Medulla oblongata (tissue), 1 donor: Measurements from ENCODE around the gene RALBP1.
"Not testable (repeated sequence)": the region's sequence is repeated elsewhere in the genome, so short reads cannot be mapped to it uniquely, and the experiment has no call there.

Experiments used
- DNase-seq: peaks from one replicate; pipeline ENCODE4 v3.0.0-alpha.2; 2015; ENCODE audit errors: extremely low spot score

RALBP1 gene

GRCh38 chr18:9474983-9475642 is at the start of gene RALBP1:
Gene RALBP1, plus strand, starts transcription at chr18:9475513. Its CDS starts 37,533 bp downstream, at chr18:9513046.
- peak; percentile 99 for DNase-seq

GRCh38 chr18:9426753-9427152 is 48.6 kb upstream of the RALBP1 start:
- no peak for DNase-seq

- DNase-seq = no peak
These were observed 47.0 kb upstream of the RALBP1 start for GRCh38 chr18:9428301-9428706.

GRCh38 chr18:9428862-9429661 is 46.3 kb upstream of the RALBP1 start:
- DNase-seq = no peak

GRCh38 chr18:9429662-9429993 is 45.7 kb upstream of the RALBP1 start:
- DNase-seq = peak; percentile 9

- DNase-seq = not testable (repeated sequence)
These were observed 45.0 kb upstream of the RALBP1 start for GRCh38 chr18:9430315-9430714.

- DNase-seq = no peak
These were observed 44.0 kb upstream of the RALBP1 start for GRCh38 chr18:9431296-9431695.

- not testable (repeated sequence) for DNase-seq
These were observed 42.2 kb upstream of the RALBP1 start for GRCh38 chr18:9433122-9433521.

- no peak for DNase-seq
These were observed 41.6 kb upstream of the RALBP1 start for GRCh38 chr18:9433671-9434121.

GRCh38 chr18:9434122-9434701 is 41.1 kb upstream of the RALBP1 start:
- DNase-seq = no peak

- DNase-seq = no peak
These were observed 40.3 kb upstream of the RALBP1 start for GRCh38 chr18:9435041-9435440.

- DNase-seq = no peak
These were observed 38.9 kb upstream of the RALBP1 start for GRCh38 chr18:9436206-9436929.

GRCh38 chr18:9437021-9437437 is 38.3 kb upstream of the RALBP1 start:
- no peak for DNase-seq

GRCh38 chr18:9437672-9438071 is 37.6 kb upstream of the RALBP1 start:
- DNase-seq = no peak

- no peak for DNase-seq
These were observed 34.3 kb upstream of the RALBP1 start for GRCh38 chr18:9441061-9441460.

GRCh38 chr18:9444549-9444948 is 30.8 kb upstream of the RALBP1 start:
- DNase-seq = no peak

- no peak for DNase-seq
These were observed 28.5 kb upstream of the RALBP1 start for GRCh38 chr18:9446839-9447238.

- no peak for DNase-seq
These were observed 28.0 kb upstream of the RALBP1 start for GRCh38 chr18:9447334-9447733.

GRCh38 chr18:9449600-9450414 is 25.5 kb upstream of the RALBP1 start:
- no peak for DNase-seq

GRCh38 chr18:9450920-9451319 is 24.4 kb upstream of the RALBP1 start:
- not testable (repeated sequence) for DNase-seq

- DNase-seq = no peak
These were observed 22.0 kb upstream of the RALBP1 start for GRCh38 chr18:9453283-9453682.
